Measurements from ENCODE around the gene MORF4L1. TPM values are rescaled to one million over a fixed set of nuclear protein-coding genes. Genes with fewer than 3 reads are reported as not detected.
"Not testable (repeated sequence)": the region's sequence is repeated elsewhere in the genome, so short reads cannot be mapped to it uniquely, and the experiment has no call there.

The MORF4L1 gene
- total RNA-seq, 6 experiments from 2014 or later: 86.9 to 126 (median 115) TPM

- Histone ChIP-seq H3K27me3 (no peaks in the 10 kb centered on the region), H3K36me3 (peaks cover 4 to 79% (median 41%) of the 10 kb centered on the region in 4 donors), H3K4me3 (no peak overlapping the region), H3K9me3 (no peaks in the 10 kb centered on the region), H3K4me1 (peaks cover 0 to 16% (median 6%) of the 10 kb centered on the region in 4 donors), H3K27ac (no peak overlapping the region)
- ATAC-seq (no peak), DNase-seq (no peak)
- WGBS (ENCODE audit: insufficient coverage, low coverage, low lambda C conversion rate, missing lambda C conversion rate): 87% methylated on average over 4 of the region's 4 CpGs
- TF ChIP-seq, protein P1, sequence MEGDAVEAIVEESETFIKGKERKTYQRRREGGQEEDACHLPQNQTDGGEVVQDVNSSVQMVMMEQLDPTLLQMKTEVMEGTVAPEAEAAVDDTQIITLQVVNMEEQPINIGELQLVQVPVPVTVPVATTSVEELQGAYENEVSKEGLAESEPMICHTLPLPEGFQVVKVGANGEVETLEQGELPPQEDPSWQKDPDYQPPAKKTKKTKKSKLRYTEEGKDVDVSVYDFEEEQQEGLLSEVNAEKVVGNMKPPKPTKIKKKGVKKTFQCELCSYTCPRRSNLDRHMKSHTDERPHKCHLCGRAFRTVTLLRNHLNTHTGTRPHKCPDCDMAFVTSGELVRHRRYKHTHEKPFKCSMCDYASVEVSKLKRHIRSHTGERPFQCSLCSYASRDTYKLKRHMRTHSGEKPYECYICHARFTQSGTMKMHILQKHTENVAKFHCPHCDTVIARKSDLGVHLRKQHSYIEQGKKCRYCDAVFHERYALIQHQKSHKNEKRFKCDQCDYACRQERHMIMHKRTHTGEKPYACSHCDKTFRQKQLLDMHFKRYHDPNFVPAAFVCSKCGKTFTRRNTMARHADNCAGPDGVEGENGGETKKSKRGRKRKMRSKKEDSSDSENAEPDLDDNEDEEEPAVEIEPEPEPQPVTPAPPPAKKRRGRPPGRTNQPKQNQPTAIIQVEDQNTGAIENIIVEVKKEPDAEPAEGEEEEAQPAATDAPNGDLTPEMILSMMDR (IDR thresholded peaks at IDR 0.05): no peak
- intact Hi-C loops (cut with DNase I): no loop called here
These were observed 16.3 kb downstream of the MORF4L1 start for GRCh38 chr15:78889000-78889399.

DNA sequence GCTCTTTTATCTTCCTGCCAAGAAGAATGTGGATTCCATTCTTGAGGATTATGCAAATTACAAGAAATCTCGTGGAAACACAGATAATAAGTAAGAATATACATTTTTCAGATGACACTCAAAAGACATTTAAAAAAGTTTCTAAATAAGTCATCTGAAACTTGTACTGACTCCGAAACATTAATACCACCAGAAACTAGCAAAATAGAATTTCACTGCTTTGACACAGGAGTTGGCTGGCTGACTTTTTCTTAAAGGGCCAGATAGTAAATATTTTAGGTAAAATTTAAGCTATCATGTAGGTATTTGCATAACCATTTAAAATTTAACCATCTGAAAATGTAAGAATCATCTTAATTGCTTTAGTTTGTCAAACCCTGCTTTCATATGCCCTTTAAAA, 20.8 kb downstream of the MORF4L1 start:
- Histone ChIP-seq H3K27me3 (no peaks in the 10 kb centered on the region), H3K4me1 (no peaks in the 10 kb centered on the region), H3K9me3 (no peaks in the 10 kb centered on the region), H3K4me3 (no peak overlapping the region), H3K27ac (no peak overlapping the region), H3K36me3 (peaks cover 11 to 92% (median 52%) of the 10 kb centered on the region in 4 donors)
- WGBS (ENCODE audit: insufficient coverage, low coverage, low lambda C conversion rate, missing lambda C conversion rate): 73% methylated on average over 2 of the region's 2 CpGs
- intact Hi-C loops (cut with DNase I): no loop called here
- no peak for TF ChIP-seq POLR2A (IDR thresholded peaks at IDR 0.05)
- TF ChIP-seq, protein P1 (IDR thresholded peaks at IDR 0.05): no peak
- ATAC-seq: no peak
- no peak for DNase-seq

GRCh38 chr15:78895471-78895870, 22.8 kb downstream of the MORF4L1 start:
- TF ChIP-seq, protein P1 (IDR thresholded peaks at IDR 0.05): no peak
- TF ChIP-seq POLR2A (IDR thresholded peaks at IDR 0.05): no peak
- intact Hi-C loops (cut with DNase I): no loop called here
- no peaks in the 10 kb centered on the region for H3K9me3 ChIP-seq
- no peak for DNase-seq
- H3K36me3 ChIP-seq: peaks cover 11 to 95% (median 53%) of the 10 kb centered on the region in 4 donors
- H3K4me3 ChIP-seq: no peak overlapping the region
- WGBS (ENCODE audit: insufficient coverage, low coverage, low lambda C conversion rate, missing lambda C conversion rate): 83% methylated on average over 3 of the region's 3 CpGs
- no peak for ATAC-seq
- no peak overlapping the region for H3K27ac ChIP-seq
- no peaks in the 10 kb centered on the region for H3K4me1 ChIP-seq
- H3K27me3 ChIP-seq: no peaks in the 10 kb centered on the region

DNA sequence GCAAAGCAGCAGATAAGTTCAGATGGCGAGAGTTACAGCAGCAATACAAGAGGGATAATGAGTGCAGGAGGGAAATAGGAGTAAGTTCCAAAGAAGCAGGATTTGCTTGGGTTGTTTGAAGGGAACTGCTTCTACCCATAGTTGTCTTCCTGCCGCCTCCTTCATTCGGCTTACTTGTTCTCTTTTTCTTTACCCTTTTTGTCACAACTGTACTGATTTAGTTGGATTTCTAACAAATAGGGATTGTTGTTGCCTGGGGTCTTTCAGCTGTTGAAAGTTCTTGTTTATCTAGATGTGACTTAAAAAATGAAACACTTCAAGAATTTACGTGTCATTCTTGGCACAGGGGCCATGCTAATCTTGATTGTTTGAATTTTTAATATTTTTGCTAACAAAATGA, 25.9 kb downstream of the MORF4L1 start:
- TF ChIP-seq, protein P1 (IDR thresholded peaks at IDR 0.05): no peak
- TF ChIP-seq POLR2A (IDR thresholded peaks at IDR 0.05): no peak
- H3K36me3 ChIP-seq: peaks cover 4 to 95% (median 53%) of the 10 kb centered on the region in 4 donors
- H3K4me3 ChIP-seq: no peak overlapping the region
- WGBS (ENCODE audit: insufficient coverage, low coverage, low lambda C conversion rate, missing lambda C conversion rate): 78% methylated on average over 4 of the region's 4 CpGs
- intact Hi-C loops (cut with DNase I): no loop called here
- no peaks in the 10 kb centered on the region for H3K27me3 ChIP-seq
- no peak for ATAC-seq
- H3K27ac ChIP-seq: no peak overlapping the region
- no peaks in the 10 kb centered on the region for H3K4me1 ChIP-seq
- DNase-seq: no peak
- no peaks in the 10 kb centered on the region for H3K9me3 ChIP-seq

DNA sequence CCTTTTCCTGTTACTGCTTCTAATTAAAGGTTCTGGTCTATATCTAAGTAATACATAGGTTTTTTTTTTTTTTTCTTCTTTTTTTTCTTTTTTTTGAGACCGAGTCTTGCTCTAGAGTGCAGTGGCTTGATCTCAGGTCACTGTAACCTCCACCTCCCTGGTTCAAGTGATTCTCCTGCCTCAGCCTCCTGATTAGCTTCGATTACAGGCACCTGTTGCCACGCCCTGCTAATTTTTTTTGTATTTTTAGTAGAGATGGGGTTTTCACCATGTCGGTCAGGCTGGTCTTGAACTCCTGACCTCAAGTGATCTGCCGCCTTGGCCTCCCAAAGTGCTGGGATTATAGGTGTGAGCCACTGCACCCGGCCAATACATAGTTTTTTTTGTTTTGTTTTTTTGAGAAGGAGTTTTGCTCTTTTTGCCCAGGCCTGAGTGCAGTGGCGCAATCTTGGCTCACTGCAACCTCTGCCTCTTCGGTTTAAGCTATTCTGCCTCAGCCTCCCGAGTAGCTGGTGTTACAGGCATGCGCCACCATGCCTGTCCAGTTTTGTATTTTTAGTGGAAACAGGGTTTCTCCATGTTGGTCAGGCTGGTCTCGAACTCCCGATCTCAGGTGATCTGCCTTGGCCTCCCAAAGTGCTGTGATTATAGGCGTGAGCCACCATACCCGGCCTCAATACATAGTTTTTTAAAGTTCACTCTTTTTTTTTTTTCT, 28.3 kb downstream of the MORF4L1 start:
- peaks cover 0 to 11% (median 4%) of the 10 kb centered on the region in 4 donors for H3K4me1 ChIP-seq
- H3K36me3 ChIP-seq: peaks cover 4 to 93% (median 42%) of the 10 kb centered on the region in 4 donors
- H3K27me3 ChIP-seq; H3K27ac ChIP-seq; H3K4me3 ChIP-seq; intact Hi-C loops (cut with DNase I); H3K9me3 ChIP-seq; DNase-seq; ATAC-seq: not testable (repeated sequence)
- 89% methylated on average over 5 of the region's 14 CpGs for WGBS (ENCODE audit: insufficient coverage, low coverage, low lambda C conversion rate, missing lambda C conversion rate)

GRCh38 chr15:78902281-78903032, 29.8 kb downstream of the MORF4L1 start:
- intact Hi-C loops (cut with DNase I); H3K9me3 ChIP-seq; H3K27me3 ChIP-seq; ATAC-seq; DNase-seq; H3K4me3 ChIP-seq; H3K27ac ChIP-seq: not testable (repeated sequence)
- Histone ChIP-seq H3K4me1 (peaks cover 0 to 17% (median 8%) of the 10 kb centered on the region in 4 donors), H3K36me3 (peaks cover 4 to 90% (median 38%) of the 10 kb centered on the region in 4 donors)
- WGBS (ENCODE audit: insufficient coverage, low coverage, low lambda C conversion rate, missing lambda C conversion rate): 80% methylated on average over 6 of the region's 13 CpGs
